NB4 (cell line): ENCODE measurements around the gene GBF1.

Source experiments
- MAX ChIP-seq: IDR thresholded peaks from 2 replicates; pipeline ENCODE4 v1.6.1; 2011; ENCODE audit warnings: low read depth, low read length
- MYC ChIP-seq: IDR thresholded peaks from 2 replicates; pipeline ENCODE4 v1.6.1; 2011; ENCODE audit warnings: low read depth, low read length
- POLR2A ChIP-seq: IDR thresholded peaks from 2 replicates; pipeline ENCODE4 v1.6.1; 2011; ENCODE audit warnings: mild to moderate bottlenecking; ENCODE audit not compliant: insufficient read length; ENCODE audit errors: extremely low read depth
- TF ChIP-seq, protein P1 (sequence below): IDR thresholded peaks from one replicate; pipeline ENCODE4 v1.5.1; 2012; ENCODE audit warnings: low read depth, low read length

GRCh38 chr10:102302611-102303010 lies 57.3 kb downstream of the GBF1 start:
- TF ChIP-seq, protein P1, sequence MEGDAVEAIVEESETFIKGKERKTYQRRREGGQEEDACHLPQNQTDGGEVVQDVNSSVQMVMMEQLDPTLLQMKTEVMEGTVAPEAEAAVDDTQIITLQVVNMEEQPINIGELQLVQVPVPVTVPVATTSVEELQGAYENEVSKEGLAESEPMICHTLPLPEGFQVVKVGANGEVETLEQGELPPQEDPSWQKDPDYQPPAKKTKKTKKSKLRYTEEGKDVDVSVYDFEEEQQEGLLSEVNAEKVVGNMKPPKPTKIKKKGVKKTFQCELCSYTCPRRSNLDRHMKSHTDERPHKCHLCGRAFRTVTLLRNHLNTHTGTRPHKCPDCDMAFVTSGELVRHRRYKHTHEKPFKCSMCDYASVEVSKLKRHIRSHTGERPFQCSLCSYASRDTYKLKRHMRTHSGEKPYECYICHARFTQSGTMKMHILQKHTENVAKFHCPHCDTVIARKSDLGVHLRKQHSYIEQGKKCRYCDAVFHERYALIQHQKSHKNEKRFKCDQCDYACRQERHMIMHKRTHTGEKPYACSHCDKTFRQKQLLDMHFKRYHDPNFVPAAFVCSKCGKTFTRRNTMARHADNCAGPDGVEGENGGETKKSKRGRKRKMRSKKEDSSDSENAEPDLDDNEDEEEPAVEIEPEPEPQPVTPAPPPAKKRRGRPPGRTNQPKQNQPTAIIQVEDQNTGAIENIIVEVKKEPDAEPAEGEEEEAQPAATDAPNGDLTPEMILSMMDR, result no peak
- TF ChIP-seq POLR2A (no peak), MYC (no peak), MAX (no peak)
